ENCODE data around the gene MRRF. TPM values are rescaled to one million over a fixed set of nuclear protein-coding genes. Genes with fewer than 3 reads are reported as not detected.

Gene MRRF, protein sequence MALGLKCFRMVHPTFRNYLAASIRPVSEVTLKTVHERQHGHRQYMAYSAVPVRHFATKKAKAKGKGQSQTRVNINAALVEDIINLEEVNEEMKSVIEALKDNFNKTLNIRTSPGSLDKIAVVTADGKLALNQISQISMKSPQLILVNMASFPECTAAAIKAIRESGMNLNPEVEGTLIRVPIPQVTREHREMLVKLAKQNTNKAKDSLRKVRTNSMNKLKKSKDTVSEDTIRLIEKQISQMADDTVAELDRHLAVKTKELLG
- 23.4 and 28.6 TPM in 2 replicates for total RNA-seq (2014; rRNA removed; shearing (Covaris generic))

DNA sequence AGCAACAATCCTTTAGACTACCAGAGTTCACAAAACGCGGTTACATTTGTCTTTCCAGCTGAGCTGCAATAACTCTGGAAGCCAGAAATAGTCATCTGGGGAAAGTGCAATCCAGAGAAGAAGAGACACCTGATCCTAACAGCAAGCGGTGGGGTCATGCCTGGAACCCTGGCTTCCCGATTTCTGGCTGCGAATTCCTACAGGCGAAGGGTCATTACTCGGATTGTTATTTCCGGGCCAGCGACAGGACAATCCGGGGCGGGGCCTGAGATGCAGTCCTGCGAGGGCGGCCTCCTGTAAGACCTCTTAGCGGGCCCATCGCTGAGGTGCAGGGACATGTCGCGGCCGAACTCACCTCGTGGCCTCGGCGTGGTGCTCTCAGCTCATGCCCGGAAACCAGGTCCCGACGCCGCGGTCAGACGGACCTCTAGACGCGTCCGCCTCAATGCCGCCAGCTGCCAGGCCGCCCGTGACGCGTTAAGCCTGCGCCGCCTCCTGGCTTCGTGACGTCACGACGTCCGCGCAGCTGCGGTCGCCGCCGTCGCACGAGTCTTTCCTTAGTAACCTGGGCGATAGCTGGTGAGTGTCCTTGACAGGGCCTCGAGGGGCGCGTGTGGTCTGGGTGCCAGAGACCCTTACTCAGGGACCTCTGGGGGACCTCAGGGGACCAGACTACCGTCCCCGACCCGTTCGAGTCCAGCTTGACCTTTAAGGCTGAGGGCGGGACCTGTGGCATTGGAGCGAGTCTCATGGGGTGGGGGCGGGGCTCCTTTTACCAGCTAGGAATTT lies at the start of gene MRRF, which contains the start of gene RBM18:
TSS of gene MRRF (plus strand) at position 523 of the 789 bp plus-strand sequence. CDS start 6,010 bp downstream, outside the sequence.
TSS of gene RBM18 (minus strand) at position 481 of the 789 bp plus-strand sequence. CDS start 3,348 bp downstream, outside the sequence.
- peak; percentile 85 for DNase-seq (ENCODE audit: low read depth)

DNA sequence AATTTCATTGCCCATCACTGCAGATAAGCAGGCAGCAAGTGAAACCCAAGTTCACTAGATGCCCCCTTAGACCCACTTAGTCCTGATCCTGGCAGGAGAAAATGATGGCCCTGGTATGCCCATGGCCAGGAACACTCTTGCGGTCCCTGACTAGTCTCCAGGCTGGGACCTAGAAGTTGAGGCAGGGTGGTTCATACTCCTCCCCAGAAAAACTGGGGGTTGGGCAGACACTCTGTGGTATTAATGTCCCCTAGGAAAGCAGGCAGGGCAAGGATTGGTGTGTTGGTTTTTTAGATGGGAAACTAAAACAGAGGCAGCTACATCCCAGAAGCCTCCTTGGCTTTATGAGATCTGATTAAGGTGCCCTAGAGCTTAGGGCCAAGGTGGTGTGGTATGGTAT lies 49.0 kb upstream of the MRRF start:
- DNase-seq (ENCODE audit: low read depth), result no peak

- no peak for DNase-seq (ENCODE audit: low read depth)
Observed at GRCh38 chr9:122216138-122216797, 48.4 kb upstream of the MRRF start.

- no peak for DNase-seq (ENCODE audit: low read depth)
Observed at GRCh38 chr9:122216798-122217418, 47.8 kb upstream of the MRRF start.

DNA sequence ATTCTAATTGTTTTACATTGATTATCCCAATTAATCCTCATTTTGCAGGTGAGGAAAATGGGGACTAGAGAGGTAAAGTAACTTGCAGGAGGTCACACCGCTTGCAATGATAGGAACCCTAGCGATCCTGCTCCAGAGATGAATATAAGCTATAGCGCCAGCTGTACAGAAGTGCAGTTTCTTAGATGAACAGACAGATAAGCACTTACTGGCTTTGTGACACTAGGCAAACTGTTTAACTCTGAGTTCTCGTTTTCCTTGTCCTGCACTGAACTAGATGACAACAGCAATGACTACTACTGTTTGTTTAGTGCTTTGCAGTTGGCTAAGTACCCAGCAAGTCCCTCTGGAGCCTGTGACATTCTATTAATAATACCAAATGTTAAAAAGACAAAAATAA lies 47.0 kb upstream of the MRRF start:
- DNase-seq (ENCODE audit: low read depth), result no peak

GRCh38 chr9:122218071-122218934 lies 46.4 kb upstream of the MRRF start:
- peak; percentile 26 for DNase-seq (ENCODE audit: low read depth)

DNA sequence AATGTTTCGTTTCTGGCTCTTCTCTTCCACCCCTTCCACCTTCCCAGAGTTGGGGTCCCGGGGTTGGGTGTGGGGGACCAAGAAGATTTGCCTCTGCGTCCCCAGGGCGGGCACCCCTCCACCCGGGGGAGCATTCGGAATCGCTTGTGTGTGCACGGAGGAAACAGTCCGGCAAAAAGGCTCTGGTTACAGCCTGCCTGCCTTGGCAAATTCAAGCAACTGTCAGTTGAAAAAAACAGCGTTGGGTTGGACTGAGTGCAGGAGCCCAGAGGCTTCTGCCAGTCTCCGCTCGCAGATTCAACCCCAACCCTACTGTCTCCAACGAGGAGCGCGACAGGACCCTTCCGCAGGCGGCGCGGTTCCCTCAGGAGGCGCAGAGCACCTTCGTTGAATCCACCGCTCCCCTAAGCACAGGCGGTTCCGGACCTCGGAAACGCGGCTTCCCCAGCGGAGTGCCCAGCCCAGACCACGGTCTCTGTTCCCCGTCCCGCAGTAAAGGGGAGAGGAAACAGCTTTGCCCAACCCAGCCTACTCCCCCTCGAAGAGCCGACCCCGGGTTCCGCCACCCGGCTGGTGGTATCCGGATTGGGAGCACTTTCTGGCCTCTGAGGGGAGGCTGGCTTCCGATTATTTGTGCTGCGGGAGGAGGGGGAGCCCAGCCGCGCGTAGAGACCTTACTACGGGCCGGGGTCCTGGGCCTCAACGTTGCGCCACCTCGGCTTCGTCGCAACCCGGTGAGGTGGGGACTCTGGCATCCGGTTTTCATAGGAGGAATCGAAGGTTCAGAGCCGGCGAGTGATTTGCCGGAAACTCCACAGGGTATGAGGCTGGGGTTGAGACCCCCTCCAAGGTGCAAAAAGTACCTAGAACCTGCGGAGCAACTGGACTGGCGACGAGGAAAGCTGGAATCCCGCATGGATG lies 45.5 kb upstream of the MRRF start:
- DNase-seq (ENCODE audit: low read depth), result no peak

GRCh38 chr9:122219856-122220672 lies 44.6 kb upstream of the MRRF start:
- no peak for DNase-seq (ENCODE audit: low read depth)

GRCh38 chr9:122220673-122221182 lies 44.0 kb upstream of the MRRF start:
- DNase-seq (ENCODE audit: low read depth), result no peak

- DNase-seq (ENCODE audit: low read depth), result no peak
Observed at GRCh38 chr9:122221183-122221811, 43.4 kb upstream of the MRRF start.

DNA sequence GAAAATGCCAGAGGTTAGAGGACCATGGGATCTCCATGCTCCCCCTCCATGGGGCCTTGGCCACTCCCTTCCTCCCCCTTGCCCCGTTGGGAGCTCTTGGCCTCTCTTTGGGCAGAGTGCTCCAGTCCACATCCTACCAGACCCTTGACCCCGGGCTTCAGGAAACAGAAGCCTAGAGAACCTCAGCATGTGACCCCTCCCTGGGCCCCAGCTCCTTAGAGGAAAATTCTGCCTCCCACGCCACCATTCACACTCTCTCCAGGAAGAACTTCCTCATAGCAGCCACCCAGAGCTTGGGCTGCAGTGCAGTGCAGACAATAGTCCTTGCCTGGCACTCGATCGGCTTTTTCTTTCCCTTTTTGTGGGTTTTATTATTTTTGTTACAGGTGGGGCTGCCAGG lies 41.9 kb upstream of the MRRF start:
- DNase-seq (ENCODE audit: low read depth), result no peak

- DNase-seq (ENCODE audit: low read depth), result no peak
Observed at GRCh38 chr9:122223435-122223834, 41.2 kb upstream of the MRRF start.

DNA sequence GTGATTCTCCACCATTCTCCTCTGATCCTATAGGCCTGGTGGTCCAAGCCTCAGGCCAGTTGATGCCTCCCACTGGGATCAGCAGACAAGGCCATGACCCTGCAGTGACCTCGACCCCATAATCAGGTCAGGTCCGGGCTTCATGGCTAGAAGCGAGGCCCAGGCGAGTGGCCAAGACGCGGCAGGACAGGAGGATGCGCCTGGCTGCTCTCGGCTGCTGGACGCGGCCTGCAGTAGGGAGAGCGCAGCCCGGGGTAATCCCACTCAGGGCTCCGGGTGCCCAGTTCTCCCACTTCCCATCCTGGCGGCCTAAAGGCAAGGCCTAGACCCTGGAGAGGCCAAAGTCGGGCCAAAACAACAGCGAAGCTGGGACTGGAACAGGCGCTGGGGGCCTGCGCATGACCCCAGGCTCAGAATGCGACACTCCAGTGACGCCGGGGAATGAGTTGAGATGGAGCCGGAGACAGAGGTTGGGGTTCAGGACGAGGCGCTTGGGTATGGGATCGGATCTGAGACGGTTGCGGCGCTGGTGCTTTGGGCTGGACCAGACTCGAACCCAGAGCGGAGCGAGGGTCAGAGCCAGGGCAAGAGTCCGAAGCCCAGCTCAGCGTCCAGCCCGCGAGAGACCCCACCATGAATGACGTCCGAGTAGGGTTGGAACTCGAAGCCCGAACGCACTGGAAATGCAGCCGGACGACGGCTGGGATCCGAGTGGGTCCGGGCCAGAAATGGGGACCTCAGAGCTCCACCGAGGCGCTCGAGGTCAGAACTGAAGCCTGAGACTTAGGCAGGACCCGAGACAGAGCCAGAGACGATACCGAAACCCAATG lies 39.2 kb upstream of the MRRF start:
- DNase-seq (ENCODE audit: low read depth), result no peak

DNA sequence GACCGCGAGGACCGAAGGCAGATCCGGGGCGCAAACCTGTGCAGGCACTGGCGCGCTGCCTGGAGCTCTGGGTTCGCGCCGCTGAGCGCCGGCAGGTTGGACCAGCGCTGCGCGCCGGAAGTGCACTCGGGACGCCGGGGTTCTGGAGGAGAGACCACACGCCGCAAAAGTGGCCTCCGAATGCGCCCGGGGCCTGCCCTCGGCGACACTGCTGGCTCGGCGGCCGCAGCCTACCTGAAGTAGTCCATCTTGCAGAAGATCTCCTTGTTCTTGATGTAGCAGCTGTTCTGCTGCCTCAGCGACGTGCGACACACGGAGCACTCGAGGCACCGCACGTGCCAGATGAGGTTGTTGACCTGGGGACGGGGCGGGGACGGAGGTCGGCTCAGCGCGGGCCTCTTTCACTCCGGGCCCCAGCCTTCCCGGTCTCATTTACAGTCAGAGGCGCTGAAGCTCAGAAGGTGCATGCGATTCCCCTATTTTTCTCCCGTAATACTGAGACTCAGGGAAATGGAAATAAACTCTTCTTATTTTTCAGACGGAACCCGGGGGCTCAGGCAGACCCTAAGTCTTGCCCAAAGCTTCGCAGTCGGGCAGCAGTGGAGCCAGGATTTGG lies 38.4 kb upstream of the MRRF start:
- no peak for DNase-seq (ENCODE audit: low read depth)

DNA sequence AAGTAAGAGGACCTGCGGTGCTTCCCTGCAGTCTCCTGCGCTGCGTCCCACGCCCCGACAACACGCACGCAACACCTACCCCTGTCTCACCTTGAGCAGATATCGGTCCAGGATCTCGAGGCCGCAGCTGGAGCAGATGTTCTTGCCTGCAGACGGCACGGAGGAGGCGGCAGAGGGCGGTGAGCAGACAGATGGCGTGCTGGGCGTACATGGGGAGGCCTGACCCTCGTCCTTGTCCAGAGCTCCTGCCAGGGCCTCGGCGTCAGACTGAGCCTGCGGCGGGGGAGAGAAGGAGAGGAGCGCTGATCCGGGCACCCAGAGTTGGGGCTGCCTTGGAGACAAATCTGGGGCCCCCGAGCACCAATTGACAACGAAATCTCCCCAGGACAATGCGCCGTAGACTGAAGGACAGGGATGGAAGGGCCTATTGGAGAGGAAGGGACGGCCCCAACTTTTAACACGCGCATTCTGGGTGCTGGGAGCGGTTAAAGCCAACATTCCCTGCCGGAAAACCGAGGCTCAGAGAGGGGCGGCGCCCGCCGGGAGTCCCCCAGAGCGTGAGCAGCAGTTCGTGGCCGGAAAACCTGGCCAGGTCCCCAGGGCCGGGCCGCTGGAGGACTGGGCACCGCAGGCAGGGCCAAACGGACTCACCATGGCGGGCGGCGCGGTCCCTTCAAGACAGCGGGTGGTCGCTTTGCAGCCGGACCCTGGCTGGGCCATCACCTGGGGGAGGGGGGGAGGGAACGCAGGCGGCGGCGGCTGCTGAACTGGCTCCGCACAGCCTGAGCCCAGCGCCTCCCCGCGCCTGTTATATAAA lies 37.7 kb upstream of the MRRF start:
- DNase-seq (ENCODE audit: low read depth), result no peak

GRCh38 chr9:122227575-122227900 lies 37.1 kb upstream of the MRRF start:
- no peak for DNase-seq (ENCODE audit: low read depth)
